GDM1 (cell line): ENCODE data around the gene RHBDF1.
"Not testable (repeated sequence)": the region's sequence is repeated elsewhere in the genome, so short reads cannot be mapped to it uniquely, and the experiment has no call there.

Source experiments
- DNase-seq: peaks from one replicate; lab custom pipeline; 2025; lab: John Stamatoyannopoulos, UW

RHBDF1 gene

GRCh38 chr16:58491-59439, 13.7 kb downstream of the RHBDF1 start:
- DNase-seq = no peak

GRCh38 chr16:57711-58110, 14.7 kb downstream of the RHBDF1 start:
- DNase-seq = no peak

GRCh38 chr16:56231-56927, 16.1 kb downstream of the RHBDF1 start:
- no peak for DNase-seq

GRCh38 chr16:55571-56136, 16.8 kb downstream of the RHBDF1 start:
- no peak for DNase-seq

- DNase-seq = no peak
Observed at GRCh38 chr16:54237-54581, 18.2 kb downstream of the RHBDF1 start.

GRCh38 chr16:53346-54236, 18.8 kb downstream of the RHBDF1 start, which contains the start of the genes POLR3K and SNRNP25:
Gene POLR3K, minus strand, starts transcription at chr16:53608. Its CDS starts 22 bp downstream, at chr16:53586.
Gene SNRNP25, plus strand, starts transcription at chr16:53828. Its CDS starts 189 bp downstream, at chr16:54017.
- DNase-seq = peak; percentile 98

- no peak for DNase-seq
Observed at GRCh38 chr16:50769-51591, 21.5 kb downstream of the RHBDF1 start.

- DNase-seq = no peak
Observed at GRCh38 chr16:47234-47633, 25.2 kb downstream of the RHBDF1 start.

GRCh38 chr16:46510-46909, 25.9 kb downstream of the RHBDF1 start:
- not testable (repeated sequence) for DNase-seq

- DNase-seq = no peak
Observed at GRCh38 chr16:45454-45853, 27.0 kb downstream of the RHBDF1 start.

GRCh38 chr16:44655-45054, 27.8 kb downstream of the RHBDF1 start:
- DNase-seq = no peak

GRCh38 chr16:43294-43693, 29.1 kb downstream of the RHBDF1 start:
- no peak for DNase-seq

- no peak for DNase-seq
Observed at GRCh38 chr16:42691-43090, 29.7 kb downstream of the RHBDF1 start.

- DNase-seq = no peak
Observed at GRCh38 chr16:42069-42457, 30.4 kb downstream of the RHBDF1 start.

- DNase-seq = no peak
Observed at GRCh38 chr16:41439-42068, 30.9 kb downstream of the RHBDF1 start.

- DNase-seq = no peak
Observed at GRCh38 chr16:38941-39892, 33.2 kb downstream of the RHBDF1 start.

GRCh38 chr16:38206-38605, 34.2 kb downstream of the RHBDF1 start:
- not testable (repeated sequence) for DNase-seq

GRCh38 chr16:37511-37910, 34.9 kb downstream of the RHBDF1 start:
- DNase-seq = no peak

- DNase-seq = no peak
Observed at GRCh38 chr16:36336-36984, 36.0 kb downstream of the RHBDF1 start.
